ENCODE measurements around the gene IER5L. TPM values are rescaled to one million over a fixed set of nuclear protein-coding genes. Genes with fewer than 3 reads are reported as not detected.

The IER5L gene
- total RNA-seq, 4 donors from 2014 or later: 2.3 to 2.9 (median 2.6) TPM

DNA sequence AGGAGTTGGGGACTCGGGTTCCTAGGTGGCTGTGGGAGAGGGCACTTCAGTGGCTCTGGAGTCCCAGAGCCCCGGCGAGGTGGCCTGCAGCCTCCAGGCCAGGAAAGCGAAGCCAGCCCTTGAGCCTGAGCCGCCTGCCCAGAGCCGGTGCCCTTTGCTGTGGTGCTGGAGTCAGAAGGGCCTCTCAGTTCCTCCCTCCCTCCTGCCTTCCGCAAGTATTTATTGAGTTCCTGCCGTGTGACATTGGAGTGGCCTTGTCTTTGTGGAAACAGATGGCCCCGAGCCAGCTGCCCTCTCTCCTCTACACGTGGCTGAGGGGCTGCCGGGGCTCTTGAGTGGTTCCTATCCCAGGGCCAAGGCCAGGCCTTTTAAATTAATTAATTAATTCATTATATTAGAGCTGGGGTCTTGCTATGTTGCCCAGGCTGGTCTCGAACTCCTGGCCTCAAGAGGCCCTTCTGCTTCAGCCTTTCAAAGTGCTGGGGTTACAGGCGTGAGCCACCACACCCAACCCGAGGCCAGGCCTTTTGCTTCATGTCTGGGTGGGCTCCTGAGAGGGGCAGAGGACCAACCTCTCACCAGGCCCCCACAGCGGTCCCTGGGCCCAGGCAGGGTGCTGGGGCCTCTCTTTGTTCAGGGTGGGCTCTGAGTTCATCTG is 45.6 kb upstream of the IER5L start:
- Histone ChIP-seq H3K4me3 (no peak overlapping the region), H3K27ac (no peak overlapping the region), H3K4me1 (peaks cover 0 to 8% (median 0%) of the 10 kb centered on the region in 4 donors), H3K27me3 (no peaks in the 10 kb centered on the region), H3K9me3 (no peaks in the 10 kb centered on the region), H3K36me3 (no peaks in the 10 kb centered on the region)
- DNase-seq: no peak
- no peak for TF ChIP-seq POLR2A (IDR thresholded peaks at IDR 0.05)
- TF ChIP-seq, protein P1, sequence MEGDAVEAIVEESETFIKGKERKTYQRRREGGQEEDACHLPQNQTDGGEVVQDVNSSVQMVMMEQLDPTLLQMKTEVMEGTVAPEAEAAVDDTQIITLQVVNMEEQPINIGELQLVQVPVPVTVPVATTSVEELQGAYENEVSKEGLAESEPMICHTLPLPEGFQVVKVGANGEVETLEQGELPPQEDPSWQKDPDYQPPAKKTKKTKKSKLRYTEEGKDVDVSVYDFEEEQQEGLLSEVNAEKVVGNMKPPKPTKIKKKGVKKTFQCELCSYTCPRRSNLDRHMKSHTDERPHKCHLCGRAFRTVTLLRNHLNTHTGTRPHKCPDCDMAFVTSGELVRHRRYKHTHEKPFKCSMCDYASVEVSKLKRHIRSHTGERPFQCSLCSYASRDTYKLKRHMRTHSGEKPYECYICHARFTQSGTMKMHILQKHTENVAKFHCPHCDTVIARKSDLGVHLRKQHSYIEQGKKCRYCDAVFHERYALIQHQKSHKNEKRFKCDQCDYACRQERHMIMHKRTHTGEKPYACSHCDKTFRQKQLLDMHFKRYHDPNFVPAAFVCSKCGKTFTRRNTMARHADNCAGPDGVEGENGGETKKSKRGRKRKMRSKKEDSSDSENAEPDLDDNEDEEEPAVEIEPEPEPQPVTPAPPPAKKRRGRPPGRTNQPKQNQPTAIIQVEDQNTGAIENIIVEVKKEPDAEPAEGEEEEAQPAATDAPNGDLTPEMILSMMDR (IDR thresholded peaks at IDR 0.05): no peak

DNA sequence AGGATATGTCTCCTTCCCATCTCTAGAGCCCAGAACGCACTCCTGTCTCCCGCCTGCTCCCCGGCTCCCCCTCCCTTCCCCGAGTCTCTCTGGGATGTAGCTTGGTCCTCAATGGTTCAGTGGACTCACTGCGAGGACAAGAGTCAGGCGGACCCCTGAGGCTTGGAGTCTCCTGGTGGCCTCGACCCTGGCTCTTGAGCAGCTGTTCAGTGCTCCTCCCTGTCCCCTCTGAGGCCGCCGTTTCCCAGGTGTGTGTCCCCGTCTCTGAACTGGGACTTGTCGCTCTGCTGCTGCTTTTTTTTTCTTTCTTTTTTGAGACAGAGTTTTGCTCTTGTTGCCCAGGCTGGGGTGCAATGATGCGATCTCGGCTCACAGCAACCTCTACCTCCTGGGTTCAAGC is 44.8 kb upstream of the IER5L start:
- H3K36me3 ChIP-seq: no peaks in the 10 kb centered on the region
- no peak for TF ChIP-seq POLR2A (IDR thresholded peaks at IDR 0.05)
- TF ChIP-seq, protein P1 (IDR thresholded peaks at IDR 0.05): no peak
- no peak overlapping the region for H3K27ac ChIP-seq
- no peak overlapping the region for H3K4me3 ChIP-seq
- no peaks in the 10 kb centered on the region for H3K9me3 ChIP-seq
- DNase-seq: no peak
- peaks cover 0 to 8% (median 0%) of the 10 kb centered on the region in 4 donors for H3K4me1 ChIP-seq
- no peaks in the 10 kb centered on the region for H3K27me3 ChIP-seq

DNA sequence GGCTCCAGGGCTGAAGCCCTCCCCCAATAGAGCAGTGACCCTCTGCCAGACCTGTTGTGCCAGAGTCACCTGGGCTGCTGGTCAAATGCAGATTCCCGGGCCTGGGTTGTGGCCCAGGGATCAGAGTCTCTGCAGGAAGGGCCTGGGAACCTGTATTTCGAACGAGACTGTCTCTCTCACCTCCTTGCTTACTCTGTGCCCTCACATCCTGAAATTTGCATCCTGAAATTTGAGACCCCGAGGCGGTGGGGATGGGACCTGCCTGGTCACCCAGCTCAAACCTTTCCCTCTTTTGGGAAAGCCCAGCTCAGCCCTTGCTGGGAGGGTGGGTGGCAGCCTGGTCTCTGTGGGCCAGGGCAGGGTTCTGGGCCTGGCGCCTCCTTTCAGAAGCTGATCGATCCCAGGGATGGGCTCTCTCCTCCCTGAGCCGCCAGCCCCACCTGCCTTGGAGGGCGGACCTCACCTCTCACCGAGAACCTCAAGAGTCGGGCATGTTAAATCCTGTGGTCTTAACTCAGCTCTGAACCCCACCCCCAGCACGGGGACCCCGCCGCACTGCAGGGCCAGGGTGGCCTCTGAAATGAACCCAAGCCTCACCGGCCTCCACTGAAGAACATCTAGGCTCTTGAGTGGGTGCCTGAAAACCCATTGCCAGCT is 44.0 kb upstream of the IER5L start:
- no peaks in the 10 kb centered on the region for H3K27me3 ChIP-seq
- no peak overlapping the region for H3K27ac ChIP-seq
- H3K9me3 ChIP-seq: no peaks in the 10 kb centered on the region
- peaks cover 0 to 8% (median 0%) of the 10 kb centered on the region in 4 donors for H3K4me1 ChIP-seq
- no peak for DNase-seq
- H3K4me3 ChIP-seq: no peak overlapping the region
- TF ChIP-seq, protein P1 (IDR thresholded peaks at IDR 0.05): no peak
- TF ChIP-seq POLR2A (IDR thresholded peaks at IDR 0.05): no peak
- H3K36me3 ChIP-seq: no peaks in the 10 kb centered on the region

DNA sequence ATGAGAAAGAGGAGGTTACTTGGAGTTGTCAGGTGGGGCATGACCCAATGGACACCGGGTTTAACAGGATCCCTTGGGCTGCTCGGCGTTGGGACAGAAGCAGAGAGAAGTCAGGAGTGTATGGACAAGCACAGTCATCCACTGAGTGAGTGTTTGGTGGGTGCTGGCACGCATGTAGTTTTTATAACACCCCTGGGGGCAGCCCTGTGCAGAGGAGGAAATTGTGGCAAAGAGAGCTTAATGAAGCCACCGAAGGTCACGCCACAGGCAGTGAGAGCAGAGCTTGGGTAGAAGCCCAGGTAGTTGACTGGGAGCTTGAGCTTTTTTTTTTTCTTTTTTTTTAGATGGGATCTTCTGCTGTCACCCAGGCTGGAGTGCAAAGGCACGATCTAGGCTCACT is 43.2 kb upstream of the IER5L start:
- Histone ChIP-seq H3K27me3 (no peaks in the 10 kb centered on the region), H3K9me3 (no peaks in the 10 kb centered on the region), H3K4me3 (no peak overlapping the region), H3K4me1 (peaks cover 0 to 8% (median 0%) of the 10 kb centered on the region in 4 donors), H3K36me3 (no peaks in the 10 kb centered on the region), H3K27ac (no peak overlapping the region)
- no peak for DNase-seq
- TF ChIP-seq POLR2A (IDR thresholded peaks at IDR 0.05): no peak
- TF ChIP-seq, protein P1 (IDR thresholded peaks at IDR 0.05): peak in 1 of 6 experiments; percentile 19

DNA sequence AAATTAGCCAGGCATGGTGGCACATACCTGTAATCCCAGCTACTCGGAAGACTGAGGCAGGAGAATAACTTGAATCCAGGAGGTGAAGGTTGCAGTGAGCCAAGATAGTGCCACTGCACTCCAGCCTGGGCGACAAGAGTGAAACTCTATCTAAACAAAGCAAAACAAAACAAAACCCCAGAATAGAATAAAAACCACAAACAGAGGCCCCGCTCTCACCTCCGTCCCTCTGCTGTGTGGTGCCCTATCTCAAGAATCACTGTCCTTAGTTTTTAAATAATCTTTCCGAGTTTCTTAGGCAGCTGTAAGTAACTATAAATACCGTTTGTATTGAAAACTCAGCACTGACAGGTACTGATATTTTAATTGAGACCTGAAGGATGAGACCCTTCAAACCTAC is 42.7 kb upstream of the IER5L start:
- no peak overlapping the region for H3K27ac ChIP-seq
- H3K4me1 ChIP-seq: peaks cover 0 to 3% (median 0%) of the 10 kb centered on the region in 4 donors
- TF ChIP-seq, protein P1 (IDR thresholded peaks at IDR 0.05): no peak
- no peak for TF ChIP-seq POLR2A (IDR thresholded peaks at IDR 0.05)
- H3K9me3 ChIP-seq: no peaks in the 10 kb centered on the region
- H3K36me3 ChIP-seq: no peaks in the 10 kb centered on the region
- DNase-seq: no peak
- H3K27me3 ChIP-seq: no peaks in the 10 kb centered on the region
- H3K4me3 ChIP-seq: no peak overlapping the region
